Left lobe of liver (tissue), 2 donors: Measurements from ENCODE around the gene HYAL2. TPM values are rescaled to one million over a fixed set of nuclear protein-coding genes. Genes with fewer than 3 reads are reported as not detected.
"Not testable (repeated sequence)": the region's sequence is repeated elsewhere in the genome, so short reads cannot be mapped to it uniquely, and the experiment has no call there.

ENCODE experiments used
- ATAC-seq: fragments of 200-7000 bp; cut with Tn5 transposase; one replicate; pipeline ENCODE4 v1.9.1; 2020; ENCODE audit warnings: mild to moderate bottlenecking, moderate library complexity
- DNase-seq: peaks from one replicate; pipeline ENCODE4 v3.0.0-alpha.2; 2020; ENCODE audit warnings: low spot score
- total RNA-seq: library from RNA; stranded (reverse); gene quantifications from one replicate; pipeline ENCODE4 v1.2.1, GENCODE V29; 2021
- donor health status: DM: no; HTN: no; CAD: no; lungs with moderate emphysema.
- donor health status: DM: no; HTN: yes; CAD: no.

HYAL2 gene
- total RNA-seq, 1 donor from 2014 or later: 21.6 TPM

- peak; percentile 86 for ATAC-seq
- DNase-seq: peak; percentile 90
Measured at GRCh38 chr3:50272911-50273688, 49.4 kb downstream of the HYAL2 start.

DNA sequence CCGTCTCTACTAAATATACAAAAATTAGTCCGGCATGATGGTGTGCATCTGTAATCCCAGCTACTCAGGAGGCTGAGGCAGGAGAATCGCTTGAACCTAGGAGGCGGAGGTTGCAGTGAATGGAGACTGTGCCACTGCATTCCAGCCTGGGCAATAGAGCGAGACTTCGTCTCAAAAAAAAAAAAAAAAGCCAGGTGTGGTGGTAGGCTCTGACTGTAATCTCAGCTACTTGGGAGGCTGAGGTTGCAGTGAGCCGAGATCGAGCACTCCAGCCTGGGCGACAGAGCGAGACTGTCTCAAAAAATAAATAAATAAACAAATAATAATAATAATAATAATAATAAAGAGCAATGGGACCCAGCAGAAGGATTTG lies 50.0 kb downstream of the HYAL2 start:
- not testable (repeated sequence) for DNase-seq, ATAC-seq

GRCh38 chr3:50271314-50271936 lies 51.1 kb downstream of the HYAL2 start:
- DNase-seq: no peak
- ATAC-seq: no peak

- ATAC-seq (no peak), DNase-seq (no peak)
Measured at GRCh38 chr3:50270422-50271224, 51.9 kb downstream of the HYAL2 start.

DNA sequence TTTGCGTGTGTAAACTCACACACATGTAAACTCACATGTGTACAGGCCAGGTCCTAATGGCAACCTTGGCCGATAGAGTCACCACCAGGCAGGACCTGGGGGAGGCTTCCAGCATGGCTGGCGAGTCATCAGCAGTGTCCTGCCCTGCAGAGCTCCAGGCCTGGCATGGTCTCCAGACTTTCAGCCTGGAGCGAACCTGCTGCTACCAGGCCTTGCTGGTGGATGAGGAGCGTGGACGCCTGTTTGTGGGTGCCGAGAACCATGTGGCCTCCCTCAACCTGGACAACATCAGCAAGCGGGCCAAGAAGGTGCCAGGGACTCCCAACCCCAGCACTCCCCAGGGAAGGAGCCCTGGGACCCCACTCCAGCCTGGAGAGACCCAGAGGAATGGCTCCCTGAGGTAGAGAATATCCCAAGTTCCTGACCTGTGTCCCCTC lies 52.5 kb downstream of the HYAL2 start:
- no peak for DNase-seq
- ATAC-seq: no peak

DNA sequence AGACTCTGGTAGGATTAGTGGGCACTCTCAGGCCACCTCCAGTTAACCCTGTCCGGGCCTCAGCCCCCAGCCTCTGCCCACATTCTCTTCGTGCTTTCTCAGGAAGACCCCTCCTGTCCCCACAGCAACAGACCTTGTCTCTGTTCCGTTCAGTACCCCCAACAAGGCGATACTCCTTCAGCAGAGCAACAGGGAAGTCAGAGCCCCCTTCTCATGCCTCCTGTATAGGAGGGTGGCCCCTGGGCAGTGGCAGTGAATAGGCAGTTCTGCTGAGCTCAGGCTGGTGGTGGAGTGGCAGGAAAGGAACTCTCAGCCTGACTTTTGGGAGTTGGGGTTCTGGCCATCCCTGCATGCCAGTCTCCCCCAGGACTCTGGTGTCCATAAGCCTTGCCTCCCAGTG lies 53.1 kb downstream of the HYAL2 start:
- no peak for DNase-seq

GRCh38 chr3:50268703-50269451 lies 53.7 kb downstream of the HYAL2 start, which contains the start of gene SEMA3B:
Gene SEMA3B, plus strand, starts transcription at chr3:50269147. Its CDS starts 94 bp downstream, at chr3:50269241.
- ATAC-seq (no peak), DNase-seq (no peak)

More for the DNA sequence above, 53.1 kb downstream of the HYAL2 start:
- no peak for ATAC-seq

GRCh38 chr3:50268276-50268675 lies 54.3 kb downstream of the HYAL2 start:
- no peak for DNase-seq

More at GRCh38 chr3:50268276-50268675, 54.3 kb downstream of the HYAL2 start:
- ATAC-seq: no peak

Other genes starting within 250 kb of the HYAL2 start
- gene RBM5, start 233.8 kb downstream of the HYAL2 start, total RNA-seq: 50.9 TPM
- 4.0 TPM for gene SEMA3F, start 167.4 kb downstream of the HYAL2 start, total RNA-seq
- 0.08 TPM for gene GNAT1, start 131.1 kb downstream of the HYAL2 start, total RNA-seq
- 242 TPM for gene SLC38A3, start 117.5 kb downstream of the HYAL2 start, total RNA-seq
- gene GNAI2, start 86.5 kb downstream of the HYAL2 start, total RNA-seq: 115 TPM
- gene SEMA3B, start 53.6 kb downstream of the HYAL2 start, total RNA-seq: 5.7 TPM
- not detected for gene LSMEM2, start 43.7 kb downstream of the HYAL2 start, total RNA-seq
- 63.8 TPM for gene IFRD2, start 30.3 kb downstream of the HYAL2 start, total RNA-seq
- gene HYAL3, start 23.3 kb downstream of the HYAL2 start, total RNA-seq: 2.9 TPM
- 4.9 TPM for gene NAA80, start 23.3 kb downstream of the HYAL2 start, total RNA-seq
- gene HYAL1, start 19.2 kb downstream of the HYAL2 start, total RNA-seq: 140 TPM
- gene TUSC2, start 5.5 kb upstream of the HYAL2 start, total RNA-seq: 15.0 TPM
- gene RASSF1, start 18.1 kb upstream of the HYAL2 start, total RNA-seq: 6.4 TPM
- gene ZMYND10, start 23.0 kb upstream of the HYAL2 start, total RNA-seq: 1.7 TPM
- gene NPRL2, start 28.0 kb upstream of the HYAL2 start, total RNA-seq: 15.6 TPM
- 17.9 TPM for gene CYB561D2, start 28.1 kb upstream of the HYAL2 start, total RNA-seq
- 18.7 TPM for gene TMEM115, start 36.8 kb upstream of the HYAL2 start, total RNA-seq
- 0.50 TPM for gene CACNA2D2, start 180.9 kb upstream of the HYAL2 start, total RNA-seq
- gene C3orf18, start 245.0 kb upstream of the HYAL2 start, total RNA-seq: 3.0 TPM
- 16.8 TPM for gene HEMK1, start 246.8 kb upstream of the HYAL2 start, total RNA-seq